Memory B cell (primary cell): ENCODE measurements around the gene PBX4.
"Not testable (repeated sequence)": the region's sequence is repeated elsewhere in the genome, so short reads cannot be mapped to it uniquely, and the experiment has no call there.

Experiments
- ATAC-seq: fragments of 150-1000 bp; cut with Tn5 transposase; 2 replicates; pipeline ENCODE4 v1.10.0; 2021; ENCODE audit warnings: low read depth, mild to moderate bottlenecking, moderate library complexity
- DNase-seq, 2 donors: peaks; one replicate each; pipeline ENCODE4 v3.0.0; 2022; ENCODE audit warnings: low spot score in 2 of 2
- H3K27ac Mint-ChIP-seq: one replicate; pipeline ENCODE4 v1.8.0; 2022; ENCODE audit warnings: mild to moderate bottlenecking, moderate library complexity, mixed read lengths
- H3K27me3 Mint-ChIP-seq: one replicate; pipeline ENCODE4 v1.8.0; 2022; ENCODE audit warnings: mixed read lengths
- H3K36me3 Mint-ChIP-seq: one replicate; pipeline ENCODE4 v1.8.0; 2022; ENCODE audit warnings: mild to moderate bottlenecking, mixed read lengths
- H3K4me1 Mint-ChIP-seq: one replicate; pipeline ENCODE4 v1.8.0; 2022; ENCODE audit warnings: mixed read lengths
- H3K4me3 Mint-ChIP-seq: one replicate; pipeline ENCODE4 v1.8.0; 2022; ENCODE audit warnings: mild to moderate bottlenecking, moderate library complexity, mixed read lengths
- H3K9me3 Mint-ChIP-seq: one replicate; pipeline ENCODE4 v1.8.0; 2022; ENCODE audit warnings: mixed read lengths

PBX4 gene

GRCh38 chr19:19626516-19627472 is 8.3 kb upstream of the PBX4 start:
- Mint-ChIP-seq H3K4me1 (peaks cover 20% of the 10 kb centered on the region), H3K27me3 (no peaks in the 10 kb centered on the region), H3K36me3 (peaks cover 6% of the 10 kb centered on the region), H3K4me3 (peak overlapping the region; percentile 92), H3K9me3 (no peaks in the 10 kb centered on the region), H3K27ac (peak overlapping the region; percentile 88)
- ATAC-seq: no peak
- no peak for DNase-seq

GRCh38 chr19:19624032-19624570 is 5.6 kb upstream of the PBX4 start:
- no peak for ATAC-seq
- no peak overlapping the region for H3K4me3 Mint-ChIP-seq
- peaks cover 26% of the 10 kb centered on the region for H3K4me1 Mint-ChIP-seq
- no peaks in the 10 kb centered on the region for H3K27me3 Mint-ChIP-seq
- peak overlapping the region; percentile 32 for H3K27ac Mint-ChIP-seq
- H3K9me3 Mint-ChIP-seq: no peaks in the 10 kb centered on the region
- no peak for DNase-seq
- H3K36me3 Mint-ChIP-seq: peaks cover 2% of the 10 kb centered on the region

- no peaks in the 10 kb centered on the region for H3K9me3 Mint-ChIP-seq
- DNase-seq (no peak), ATAC-seq (no peak)
- H3K27ac Mint-ChIP-seq: no peak overlapping the region
- no peak overlapping the region for H3K4me3 Mint-ChIP-seq
- peaks cover 24% of the 10 kb centered on the region for H3K4me1 Mint-ChIP-seq
- no peaks in the 10 kb centered on the region for H3K27me3 Mint-ChIP-seq
- peaks cover 2% of the 10 kb centered on the region for H3K36me3 Mint-ChIP-seq
Measured at GRCh38 chr19:19623383-19623782, 4.9 kb upstream of the PBX4 start.

GRCh38 chr19:19619849-19620210 is 1.3 kb upstream of the PBX4 start:
- Mint-ChIP-seq H3K4me3 (no peak overlapping the region), H3K27ac (peak overlapping the region; percentile 88), H3K27me3 (no peaks in the 10 kb centered on the region), H3K36me3 (peaks cover 2% of the 10 kb centered on the region), H3K9me3 (no peaks in the 10 kb centered on the region), H3K4me1 (peaks cover 20% of the 10 kb centered on the region)
- DNase-seq (no peak), ATAC-seq (no peak)

GRCh38 chr19:19619181-19619848 is 828 bp upstream of the PBX4 start:
- H3K27ac Mint-ChIP-seq: peak overlapping the region; percentile 88
- H3K36me3 Mint-ChIP-seq: peaks cover 2% of the 10 kb centered on the region
- H3K9me3 Mint-ChIP-seq: no peaks in the 10 kb centered on the region
- peak overlapping the region; percentile 69 for H3K4me3 Mint-ChIP-seq
- DNase-seq (no peak), ATAC-seq (no peak)
- peaks cover 18% of the 10 kb centered on the region for H3K4me1 Mint-ChIP-seq
- H3K27me3 Mint-ChIP-seq: no peaks in the 10 kb centered on the region

GRCh38 chr19:19615086-19615485 is 3.4 kb downstream of the PBX4 start:
- peaks cover 15% of the 10 kb centered on the region for H3K4me1 Mint-ChIP-seq
- no peaks in the 10 kb centered on the region for H3K9me3 Mint-ChIP-seq
- H3K27ac Mint-ChIP-seq: peak overlapping the region; percentile 55
- no peaks in the 10 kb centered on the region for H3K36me3 Mint-ChIP-seq
- no peak for ATAC-seq
- no peak overlapping the region for H3K4me3 Mint-ChIP-seq
- no peak for DNase-seq
- H3K27me3 Mint-ChIP-seq: no peaks in the 10 kb centered on the region

GRCh38 chr19:19613506-19613905 is 5.0 kb downstream of the PBX4 start:
- Mint-ChIP-seq H3K9me3 (no peaks in the 10 kb centered on the region), H3K4me1 (peaks cover 13% of the 10 kb centered on the region), H3K27me3 (no peaks in the 10 kb centered on the region), H3K27ac (no peak overlapping the region), H3K36me3 (peaks cover 2% of the 10 kb centered on the region), H3K4me3 (no peak overlapping the region)
- ATAC-seq: no peak
- no peak for DNase-seq

GRCh38 chr19:19610376-19611202 is 7.9 kb downstream of the PBX4 start:
- Mint-ChIP-seq H3K27me3 (no peaks in the 10 kb centered on the region), H3K36me3 (peaks cover 3% of the 10 kb centered on the region), H3K27ac (no peak overlapping the region), H3K4me3 (no peak overlapping the region), H3K9me3 (no peaks in the 10 kb centered on the region), H3K4me1 (peaks cover 3% of the 10 kb centered on the region)
- no peak for ATAC-seq
- no peak for DNase-seq

GRCh38 chr19:19606686-19607085 is 11.8 kb downstream of the PBX4 start:
- not testable (repeated sequence) for H3K4me3 Mint-ChIP-seq, H3K9me3 Mint-ChIP-seq, ATAC-seq, H3K27me3 Mint-ChIP-seq, DNase-seq, H3K36me3 Mint-ChIP-seq, H3K27ac Mint-ChIP-seq, H3K4me1 Mint-ChIP-seq

GRCh38 chr19:19606021-19606420 is 12.5 kb downstream of the PBX4 start:
- no peak for DNase-seq
- H3K27ac Mint-ChIP-seq: no peak overlapping the region
- peaks cover 3% of the 10 kb centered on the region for H3K36me3 Mint-ChIP-seq
- H3K9me3 Mint-ChIP-seq: no peaks in the 10 kb centered on the region
- peaks cover 5% of the 10 kb centered on the region for H3K4me1 Mint-ChIP-seq
- H3K4me3 Mint-ChIP-seq: no peak overlapping the region
- ATAC-seq: no peak
- no peaks in the 10 kb centered on the region for H3K27me3 Mint-ChIP-seq

- Mint-ChIP-seq H3K4me1 (peaks cover 14% of the 10 kb centered on the region), H3K4me3 (no peak overlapping the region), H3K27ac (no peak overlapping the region)
Measured at GRCh38 chr19:19602713-19603324, 15.7 kb downstream of the PBX4 start.

GRCh38 chr19:19602136-19602712 is 16.3 kb downstream of the PBX4 start:
- H3K36me3 Mint-ChIP-seq: no peaks in the 10 kb centered on the region
- DNase-seq: no peak
- no peaks in the 10 kb centered on the region for H3K27me3 Mint-ChIP-seq
- no peaks in the 10 kb centered on the region for H3K9me3 Mint-ChIP-seq
- ATAC-seq: no peak
- peaks cover 20% of the 10 kb centered on the region for H3K4me1 Mint-ChIP-seq
- H3K27ac Mint-ChIP-seq: no peak overlapping the region
- H3K4me3 Mint-ChIP-seq: no peak overlapping the region

More at GRCh38 chr19:19602713-19603324, 15.7 kb downstream of the PBX4 start:
- no peaks in the 10 kb centered on the region for H3K36me3 Mint-ChIP-seq
- H3K9me3 Mint-ChIP-seq: no peaks in the 10 kb centered on the region
- no peak for ATAC-seq
- DNase-seq: no peak
- no peaks in the 10 kb centered on the region for H3K27me3 Mint-ChIP-seq

- Mint-ChIP-seq H3K36me3 (no peaks in the 10 kb centered on the region), H3K27me3 (no peaks in the 10 kb centered on the region), H3K27ac (peak overlapping the region; percentile 62), H3K4me1 (peaks cover 22% of the 10 kb centered on the region), H3K4me3 (no peak overlapping the region), H3K9me3 (no peaks in the 10 kb centered on the region)
- DNase-seq (no peak), ATAC-seq (no peak)
Measured at GRCh38 chr19:19600793-19601330, 17.6 kb downstream of the PBX4 start.
